K562 (cell line): ENCODE data around the gene GPX6. TPM values are rescaled to one million over a fixed set of nuclear protein-coding genes. Genes with fewer than 3 reads are reported as not detected.

Experiments
- ADNP ChIP-seq: fragments of 200-800 bp; sonication (Bioruptor generic); IDR thresholded peaks from 2 replicates; pipeline ENCODE4 v1.6.1; 2016; ENCODE audit warnings: missing genetic modification characterization, missing compliant biosample characterization
- ASH1L ChIP-seq: fragments of 450-650 bp; IDR thresholded peaks from 2 replicates; pipeline ENCODE4 v1.6.1; 2018; ENCODE audit warnings: borderline replicate concordance, mild to moderate bottlenecking, low read depth; ENCODE audit not compliant: partially characterized antibody
- EP300 ChIP-seq: IDR thresholded peaks from 2 replicates; pipeline ENCODE4 v1.6.1; 2012; ENCODE audit warnings: low read length, improper control_type of control experiment
- FOXJ2 ChIP-seq: fragments of 200-800 bp; sonication (Bioruptor generic); IDR thresholded peaks from 2 replicates; pipeline ENCODE4 v1.6.1; 2016; ENCODE audit warnings: missing genetic modification characterization, missing compliant biosample characterization
- ILF3 ChIP-seq: fragments of 450-650 bp; IDR thresholded peaks from 2 replicates; pipeline ENCODE4 v1.6.1; 2018; ENCODE audit warnings: antibody characterized with exemption, mild to moderate bottlenecking, moderate library complexity, borderline replicate concordance
- MXI1 ChIP-seq: IDR thresholded peaks from 2 replicates; pipeline ENCODE4 v1.6.1; 2011; ENCODE audit warnings: low read depth, mild to moderate bottlenecking, improper control_type of control experiment, low read length
- OTX1 ChIP-seq: fragments of 450-650 bp; formaldehyde crosslinking; IDR thresholded peaks from 2 replicates; pipeline ENCODE4 v1.4.0; 2022; ENCODE audit warnings: mild to moderate bottlenecking
- RAD21 ChIP-seq, 2 experiments: fragments of 250-450 bp in 1 of 2; fragments of 450-650 bp in 1 of 2; sonication (Bioruptor Pico) in 1 of 2; formaldehyde crosslinking in 1 of 2; IDR thresholded peaks in 1 of 2; conservative IDR thresholded peaks in 1 of 2; 2 replicates each; pipeline versions ENCODE4 v1.4.0 to v1.8.0; 2020 to 2022; ENCODE audit warnings: mild to moderate bottlenecking in 2 of 2, moderate library complexity in 1 of 2
- RAD51 ChIP-seq: fragments of 450-650 bp; IDR thresholded peaks from 2 replicates; pipeline ENCODE4 v1.7.1; 2016; ENCODE audit warnings: low read depth, mild to moderate bottlenecking, borderline replicate concordance
- SMAD2 ChIP-seq: fragments of 150-350 bp; IDR thresholded peaks from 2 replicates; pipeline ENCODE4 v1.6.1; 2014; ENCODE audit warnings: low read depth, mild to moderate bottlenecking, low read length
- ZC3H8 ChIP-seq: fragments of 450-650 bp; IDR thresholded peaks from 2 replicates; pipeline ENCODE4 v1.6.1; 2017
- polyA plus RNA-seq, 8 experiments: library from polyadenylated mRNA; depleted of rRNA in 4 of 8; stranded (reverse) in 5 of 8; unstranded in 3 of 8; fragments of >200 nt; fragmentation: Nextera tagmentation in 2 of 8; fragmentation: Illumina TruSeq in 1 of 8; extraction: Ambion mirVana in 2 of 8; extraction: Trizol in 1 of 8; gene quantifications; 2 replicates each; pipeline versions ENCODE4 v1.2.1 to v1.2.3, GENCODE V29; 2011 to 2014; ENCODE audit warnings: inconsistent platforms in 1 of 8, missing spikeins in 1 of 8
- total RNA-seq, 7 experiments: library from RNA; depleted of rRNA in 6 of 7; stranded (reverse); fragments of >200 nt in 6 of 7; fragmentation: Illumina TruSeq in 2 of 7; extraction: Trizol in 2 of 7; gene quantifications; 2 replicates each; pipeline versions ENCODE4 v1.2.1 to v1.2.3, GENCODE V29; 2011 to 2021; ENCODE audit warnings: low replicate concordance in 1 of 7
- TF ChIP-seq, protein P1 (sequence below), 2 experiments: fragments of 450-650 bp; IDR thresholded peaks; 2 replicates each; pipeline ENCODE4 v1.6.1; 2016; ENCODE audit warnings: mild to moderate bottlenecking in 2 of 2, borderline replicate concordance in 1 of 2, low read depth in 1 of 2, moderate library complexity in 1 of 2
- TF ChIP-seq, protein P2 (sequence below): fragments of 450-650 bp; IDR thresholded peaks from one replicate; pipeline ENCODE4 v1.6.1; 2018; ENCODE audit warnings: mild to moderate bottlenecking, moderate library complexity; ENCODE audit not compliant: partially characterized antibody
- TF ChIP-seq, protein P3 (sequence below): sonication (generic); formaldehyde crosslinking; IDR thresholded peaks from 2 replicates; pipeline ENCODE4 v1.8.1; 2023; ENCODE audit warnings: mild to moderate bottlenecking, missing genetic modification reagents, moderate library complexity
- TF ChIP-seq, protein P4 (sequence below): conservative IDR thresholded peaks from 2 replicates; pipeline ENCODE4 v1.6.1; 2011; ENCODE audit warnings: low read depth, mild to moderate bottlenecking, low read length; ENCODE audit not compliant: control insufficient read depth

GPX6 gene
- total and polyA plus RNA-seq, 9 of the 15 experiments (the other 6 are each of a cell fraction or from before 2014, with no cell fraction given): not detected

DNA sequence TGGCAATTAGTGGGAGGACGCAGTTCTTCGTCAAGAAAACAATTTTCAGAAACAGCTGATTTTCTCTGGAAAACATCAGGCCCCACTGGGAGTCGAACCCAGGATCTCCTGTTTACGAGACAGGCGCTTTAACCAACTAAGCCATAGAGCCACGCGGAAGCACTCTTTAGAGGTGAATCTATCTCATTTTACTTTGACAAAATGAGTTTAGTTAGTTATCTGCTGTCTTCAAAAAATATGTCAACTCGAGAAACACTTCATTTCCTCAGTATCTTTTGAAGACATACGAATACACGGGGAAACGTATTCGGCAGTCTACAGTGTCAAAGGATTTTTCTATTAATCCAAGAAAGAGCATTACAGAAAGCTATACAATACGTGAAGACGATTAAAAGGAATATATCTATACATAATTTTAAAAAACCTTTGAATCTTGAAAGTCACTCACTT is 26.7 kb downstream of the GPX6 start (continued):
- TF ChIP-seq, protein P1, sequence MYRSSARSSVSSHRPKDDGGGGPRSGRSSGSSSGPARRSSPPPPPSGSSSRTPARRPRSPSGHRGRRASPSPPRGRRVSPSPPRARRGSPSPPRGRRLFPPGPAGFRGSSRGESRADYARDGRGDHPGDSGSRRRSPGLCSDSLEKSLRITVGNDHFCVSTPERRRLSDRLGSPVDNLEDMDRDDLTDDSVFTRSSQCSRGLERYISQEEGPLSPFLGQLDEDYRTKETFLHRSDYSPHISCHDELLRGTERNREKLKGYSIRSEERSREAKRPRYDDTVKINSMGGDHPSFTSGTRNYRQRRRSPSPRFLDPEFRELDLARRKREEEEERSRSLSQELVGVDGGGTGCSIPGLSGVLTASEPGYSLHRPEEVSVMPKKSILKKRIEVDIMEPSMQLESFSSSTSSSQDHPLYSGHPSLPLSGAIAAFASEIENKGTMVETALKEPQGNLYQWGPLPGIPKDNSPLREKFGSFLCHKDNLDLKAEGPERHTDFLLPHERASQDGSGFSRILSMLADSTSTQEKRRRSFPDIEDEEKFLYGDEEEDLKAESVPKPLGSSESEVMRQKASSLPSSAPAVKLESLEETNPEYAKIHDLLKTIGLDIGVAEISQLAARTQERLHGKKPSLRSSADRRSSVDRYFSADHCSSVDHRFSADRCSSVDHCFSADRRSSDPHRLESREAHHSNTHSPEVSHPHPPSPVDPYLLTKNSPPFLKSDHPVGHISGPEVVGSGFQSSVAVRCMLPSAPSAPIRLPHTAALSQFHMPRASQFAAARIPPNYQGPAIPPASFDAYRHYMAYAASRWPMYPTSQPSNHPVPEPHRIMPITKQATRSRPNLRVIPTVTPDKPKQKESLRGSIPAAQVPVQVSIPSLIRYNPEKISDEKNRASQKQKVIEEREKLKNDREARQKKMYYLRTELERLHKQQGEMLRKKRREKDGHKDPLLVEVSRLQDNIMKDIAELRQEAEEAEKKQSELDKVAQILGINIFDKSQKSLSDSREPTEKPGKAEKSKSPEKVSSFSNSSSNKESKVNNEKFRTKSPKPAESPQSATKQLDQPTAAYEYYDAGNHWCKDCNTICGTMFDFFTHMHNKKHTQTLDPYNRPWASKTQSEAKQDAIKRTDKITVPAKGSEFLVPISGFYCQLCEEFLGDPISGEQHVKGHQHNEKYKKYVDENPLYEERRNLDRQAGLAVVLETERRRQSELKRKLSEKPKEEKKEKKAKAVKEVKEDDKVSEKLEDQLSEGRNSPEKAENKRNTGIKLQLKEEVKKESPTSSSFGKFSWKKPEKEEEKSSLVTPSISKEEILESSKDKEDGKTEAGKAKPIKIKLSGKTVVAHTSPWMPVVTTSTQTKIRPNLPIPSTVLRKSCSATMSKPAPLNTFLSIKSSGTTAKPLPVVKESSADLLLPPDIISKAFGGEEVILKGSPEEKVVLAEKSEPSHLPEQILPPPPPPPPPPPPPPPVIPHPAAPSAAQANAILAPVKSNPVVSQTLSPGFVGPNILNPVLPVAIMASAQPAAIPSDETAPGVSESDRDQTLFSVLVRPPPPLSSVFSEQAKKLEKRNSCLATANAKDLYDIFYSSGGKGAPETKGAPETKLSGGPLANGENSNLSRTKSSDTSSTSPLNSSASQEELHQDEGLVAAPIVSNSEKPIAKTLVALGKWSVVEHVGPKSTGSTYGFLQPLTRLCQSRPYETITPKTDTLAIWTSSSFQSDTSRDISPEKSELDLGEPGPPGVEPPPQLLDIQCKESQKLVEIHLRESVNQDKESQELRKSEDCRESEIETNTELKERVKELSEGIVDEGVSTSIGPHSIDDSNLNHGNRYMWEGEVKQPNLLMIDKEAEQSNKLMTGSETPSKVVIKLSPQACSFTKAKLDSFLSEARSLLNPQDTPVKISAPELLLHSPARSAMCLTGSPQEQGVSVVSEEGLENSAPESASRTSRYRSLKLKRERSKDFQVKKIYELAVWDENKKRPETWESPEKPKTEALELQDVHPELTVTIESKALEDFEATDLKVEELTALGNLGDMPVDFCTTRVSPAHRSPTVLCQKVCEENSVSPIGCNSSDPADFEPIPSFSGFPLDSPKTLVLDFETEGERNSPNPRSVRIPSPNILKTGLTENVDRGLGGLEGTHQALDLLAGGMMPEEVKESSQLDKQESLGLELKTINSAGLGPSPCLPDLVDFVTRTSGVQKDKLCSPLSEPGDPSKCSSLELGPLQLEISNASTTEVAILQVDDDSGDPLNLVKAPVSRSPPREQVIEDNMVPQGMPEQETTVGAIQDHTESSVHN (IDR thresholded peaks at IDR 0.05; ENCODE audit: borderline replicate concordance in 1 of 2, low read depth in 1 of 2): peak in 1 of 2 experiments; percentile 76; a peak in 1 of 4 replicates
- TF ChIP-seq FOXJ2 (tag) (no peak), OTX1 (CRISPR knock-in tag) (no peak), ASH1L (no peak), ADNP (peak; percentile 94), ZC3H8 (no peak), MXI1 (0 out of 2 replicates have a peak, but pooled peaks have one; percentile 59), RAD21 (CRISPR knock-in tag; conservative IDR thresholded peaks at IDR 0.05 in 1 of 2, IDR thresholded peaks at IDR 0.05 in 1 of 2) (peak; percentile 20 to 28; a peak in 3 of 4 replicates), EP300 (peak; percentile 59; the same call in 1 of the 2 replicates), SMAD2 (no peak), ILF3 (peak; percentile 66), RAD51 (no peak)
- TF ChIP-seq, protein P2, sequence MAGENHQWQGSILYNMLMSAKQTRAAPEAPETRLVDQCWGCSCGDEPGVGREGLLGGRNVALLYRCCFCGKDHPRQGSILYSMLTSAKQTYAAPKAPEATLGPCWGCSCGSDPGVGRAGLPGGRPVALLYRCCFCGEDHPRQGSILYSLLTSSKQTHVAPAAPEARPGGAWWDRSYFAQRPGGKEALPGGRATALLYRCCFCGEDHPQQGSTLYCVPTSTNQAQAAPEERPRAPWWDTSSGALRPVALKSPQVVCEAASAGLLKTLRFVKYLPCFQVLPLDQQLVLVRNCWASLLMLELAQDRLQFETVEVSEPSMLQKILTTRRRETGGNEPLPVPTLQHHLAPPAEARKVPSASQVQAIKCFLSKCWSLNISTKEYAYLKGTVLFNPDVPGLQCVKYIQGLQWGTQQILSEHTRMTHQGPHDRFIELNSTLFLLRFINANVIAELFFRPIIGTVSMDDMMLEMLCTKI: no peak
- TF ChIP-seq, protein P3, sequence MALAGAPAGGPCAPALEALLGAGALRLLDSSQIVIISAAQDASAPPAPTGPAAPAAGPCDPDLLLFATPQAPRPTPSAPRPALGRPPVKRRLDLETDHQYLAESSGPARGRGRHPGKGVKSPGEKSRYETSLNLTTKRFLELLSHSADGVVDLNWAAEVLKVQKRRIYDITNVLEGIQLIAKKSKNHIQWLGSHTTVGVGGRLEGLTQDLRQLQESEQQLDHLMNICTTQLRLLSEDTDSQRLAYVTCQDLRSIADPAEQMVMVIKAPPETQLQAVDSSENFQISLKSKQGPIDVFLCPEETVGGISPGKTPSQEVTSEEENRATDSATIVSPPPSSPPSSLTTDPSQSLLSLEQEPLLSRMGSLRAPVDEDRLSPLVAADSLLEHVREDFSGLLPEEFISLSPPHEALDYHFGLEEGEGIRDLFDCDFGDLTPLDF (CRISPR knock-in tag): no peak; the same call in 1 of the 2 replicates
- TF ChIP-seq, protein P4, sequence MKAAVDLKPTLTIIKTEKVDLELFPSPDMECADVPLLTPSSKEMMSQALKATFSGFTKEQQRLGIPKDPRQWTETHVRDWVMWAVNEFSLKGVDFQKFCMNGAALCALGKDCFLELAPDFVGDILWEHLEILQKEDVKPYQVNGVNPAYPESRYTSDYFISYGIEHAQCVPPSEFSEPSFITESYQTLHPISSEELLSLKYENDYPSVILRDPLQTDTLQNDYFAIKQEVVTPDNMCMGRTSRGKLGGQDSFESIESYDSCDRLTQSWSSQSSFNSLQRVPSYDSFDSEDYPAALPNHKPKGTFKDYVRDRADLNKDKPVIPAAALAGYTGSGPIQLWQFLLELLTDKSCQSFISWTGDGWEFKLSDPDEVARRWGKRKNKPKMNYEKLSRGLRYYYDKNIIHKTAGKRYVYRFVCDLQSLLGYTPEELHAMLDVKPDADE: 0 out of 2 replicates have a peak, but pooled peaks have one; percentile 30
